Measurements from ENCODE around the gene CLEC1B.
"Not testable (repeated sequence)": the region's sequence is repeated elsewhere in the genome, so short reads cannot be mapped to it uniquely, and the experiment has no call there.

The CLEC1B gene
- total RNA-seq = 0 reads per million in 2 experiments

DNA sequence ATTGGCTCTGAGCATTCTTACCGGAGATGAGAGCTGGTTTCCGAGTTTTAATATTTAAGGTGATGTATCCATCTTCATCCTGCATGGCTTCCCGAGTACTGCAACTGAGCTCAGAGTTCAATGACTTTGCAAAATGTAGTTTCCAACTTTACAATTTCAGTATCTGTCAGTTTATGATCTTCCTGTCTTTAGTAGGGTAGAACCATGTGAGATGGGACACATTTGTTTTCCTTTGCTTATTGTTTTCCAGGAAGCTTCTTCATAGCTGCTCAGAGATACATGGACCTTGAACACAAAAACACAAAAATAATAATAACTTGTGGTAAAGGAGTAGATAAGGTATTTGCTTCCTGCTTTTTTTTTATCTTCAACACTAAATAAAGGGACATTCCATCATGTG is at the start of gene CLEC1B:
Gene CLEC1B (minus strand): TSS at position 106 of the 400 bp plus-strand sequence. CDS start 21 bp downstream, at position 85.
- no peak for DNase-seq (ENCODE audit: low read depth)

DNA sequence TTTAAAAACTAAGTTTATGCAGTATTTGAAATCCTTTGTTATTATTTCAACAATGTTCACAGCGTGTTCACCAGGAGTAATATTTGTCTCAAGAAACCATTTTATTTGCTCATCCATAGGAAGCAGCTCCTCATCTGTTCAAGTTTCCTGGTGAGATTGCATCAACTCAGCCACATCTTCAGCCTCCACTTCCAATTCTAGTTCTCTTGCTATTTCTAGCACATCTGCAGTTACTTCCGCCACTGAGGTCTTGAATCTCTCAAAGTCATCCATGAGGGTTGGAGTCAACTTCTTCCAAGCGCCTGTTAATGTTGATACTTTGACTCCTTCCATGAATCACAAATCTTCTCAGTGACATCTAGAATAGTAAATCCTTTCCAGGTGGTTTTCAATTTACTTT is 49.6 kb upstream of the CLEC1B start:
- no peak for DNase-seq (ENCODE audit: low read depth)

DNA sequence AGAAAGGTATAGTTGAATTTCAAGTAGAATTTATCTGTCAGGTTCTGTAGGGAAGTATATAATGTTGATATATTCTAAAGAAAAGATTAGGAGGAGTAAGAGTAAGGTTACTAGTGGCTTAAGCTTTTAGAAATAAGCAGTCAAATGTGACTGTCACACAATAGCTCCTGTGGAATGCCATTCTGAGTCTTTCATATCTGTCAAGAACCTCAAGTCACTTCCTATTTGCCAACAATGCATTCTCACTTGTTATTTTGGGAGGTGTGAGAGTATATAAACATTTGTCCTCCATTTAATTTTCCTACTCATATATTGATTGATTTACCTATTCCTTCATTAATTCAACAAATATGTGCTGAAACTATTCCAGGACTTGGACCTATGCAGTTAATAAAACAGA is 43.2 kb upstream of the CLEC1B start:
- DNase-seq (ENCODE audit: low read depth) = no peak

DNA sequence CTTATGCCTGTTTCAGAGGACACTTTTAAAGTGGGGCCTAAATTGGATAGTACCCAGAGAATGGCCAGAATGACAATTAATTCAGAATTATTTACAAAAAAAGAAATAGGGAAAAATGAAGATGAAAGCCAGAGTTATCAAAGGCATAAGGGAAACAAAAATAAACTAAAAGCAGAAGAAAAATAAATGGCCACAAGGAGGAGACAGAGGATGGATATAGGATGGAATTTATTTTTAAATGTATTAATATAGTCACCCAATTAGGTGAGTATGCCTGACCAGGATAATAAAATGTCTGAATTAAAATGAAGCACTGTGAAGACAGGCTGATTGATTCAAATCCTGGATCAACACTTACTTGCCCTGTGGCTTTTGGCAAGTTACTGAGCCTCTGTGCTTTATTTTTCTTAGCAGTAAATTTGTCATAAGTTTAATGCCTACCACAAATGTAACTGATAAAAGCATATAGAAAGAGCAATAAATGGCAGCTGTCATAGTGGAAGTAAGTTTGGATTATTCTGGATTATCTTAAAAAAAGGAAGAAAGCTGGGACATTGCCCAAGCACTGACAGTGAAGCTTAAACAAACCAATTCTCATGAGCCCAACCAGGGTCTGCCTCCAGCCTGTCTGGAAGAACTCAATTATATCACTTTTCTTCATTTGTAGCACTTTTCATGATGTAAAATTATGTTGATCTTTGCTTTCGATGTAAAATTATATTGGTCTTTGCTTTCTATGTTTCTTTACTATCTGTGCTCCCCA is 35.0 kb upstream of the CLEC1B start:
- DNase-seq (ENCODE audit: low read depth) = no peak

DNA sequence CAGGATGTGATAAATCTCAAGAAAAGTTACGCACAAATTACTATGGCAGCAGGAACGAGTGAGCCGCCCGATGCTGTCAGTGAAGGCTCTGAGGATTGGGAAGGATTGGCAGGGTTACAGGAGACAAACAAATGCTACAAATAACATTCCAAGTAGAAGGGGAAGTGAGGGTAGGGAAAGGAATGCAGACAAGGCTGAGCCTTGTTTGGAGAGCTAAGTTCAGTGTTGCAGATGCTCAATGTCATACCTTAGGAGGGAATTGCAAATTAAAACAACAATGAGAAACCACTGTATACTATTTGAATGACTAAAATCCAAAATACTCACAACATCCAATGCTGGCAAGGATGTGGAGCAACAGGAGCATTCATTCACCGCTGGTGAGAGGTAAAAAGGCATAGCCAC is 32.9 kb upstream of the CLEC1B start:
- no peak for DNase-seq (ENCODE audit: low read depth)

DNA sequence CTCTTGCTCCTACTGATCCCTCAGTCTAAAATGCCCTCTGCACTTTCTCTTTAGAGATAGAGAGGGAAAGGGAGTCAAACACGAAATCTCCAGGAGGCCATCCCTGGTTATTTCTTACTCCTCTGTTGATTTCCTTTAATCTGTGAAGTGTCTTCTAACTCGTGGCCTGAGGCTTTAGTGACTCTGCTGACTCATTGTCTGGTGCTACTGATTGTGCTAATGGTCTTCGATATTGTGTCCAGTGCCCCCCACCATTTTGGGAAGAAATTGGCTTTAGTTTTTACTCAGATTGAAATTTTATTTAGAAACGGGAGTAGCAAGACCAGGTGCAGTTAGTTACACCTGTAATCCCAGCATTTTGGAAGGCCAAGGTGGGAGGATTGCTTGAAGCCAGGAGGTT is 32.4 kb upstream of the CLEC1B start:
- no peak for DNase-seq (ENCODE audit: low read depth)

DNA sequence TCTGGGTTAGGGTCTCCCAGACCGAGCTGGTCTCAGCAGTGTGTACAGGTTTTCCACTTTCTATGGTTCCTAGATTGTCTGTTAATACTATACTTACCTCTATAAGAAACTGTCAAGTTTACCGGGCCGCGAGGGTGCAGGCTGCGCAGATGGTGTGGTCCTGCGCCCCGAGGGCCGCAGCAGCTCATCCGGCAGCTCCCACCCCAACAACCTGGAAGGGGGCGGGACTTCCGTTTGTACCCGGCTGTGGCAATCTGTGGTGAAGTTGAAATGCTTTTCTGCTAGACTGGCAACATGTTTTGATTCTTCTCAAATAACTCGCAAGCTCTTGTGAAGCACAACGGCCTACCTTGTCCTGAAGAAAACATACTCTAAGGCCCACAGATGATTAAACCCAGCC is 31.5 kb upstream of the CLEC1B start, which contains the start of gene CLEC9A:
Gene CLEC9A (plus strand): TSS at position 237 of the 400 bp plus-strand sequence. CDS start 22,006 bp downstream, outside the sequence.
- DNase-seq (ENCODE audit: low read depth) = no peak

DNA sequence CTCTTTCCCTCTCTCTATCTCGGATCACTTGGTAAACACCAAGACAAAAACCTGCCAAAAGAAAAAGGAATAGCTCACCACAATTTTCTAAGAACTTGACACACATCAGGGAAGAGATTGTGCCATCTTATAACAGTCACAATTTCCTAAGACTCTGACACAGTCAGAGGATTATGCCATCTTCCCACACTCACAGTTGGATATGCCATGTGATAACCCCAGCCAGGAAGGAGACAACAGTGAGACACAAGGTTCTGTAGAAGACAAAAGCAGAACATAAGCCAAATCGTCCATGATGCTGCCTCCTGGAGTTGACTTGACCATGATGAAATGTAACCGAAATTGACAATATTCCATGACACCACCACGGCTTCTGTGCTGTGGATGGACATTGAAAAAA is 28.8 kb upstream of the CLEC1B start:
- DNase-seq (ENCODE audit: low read depth) = no peak

DNA sequence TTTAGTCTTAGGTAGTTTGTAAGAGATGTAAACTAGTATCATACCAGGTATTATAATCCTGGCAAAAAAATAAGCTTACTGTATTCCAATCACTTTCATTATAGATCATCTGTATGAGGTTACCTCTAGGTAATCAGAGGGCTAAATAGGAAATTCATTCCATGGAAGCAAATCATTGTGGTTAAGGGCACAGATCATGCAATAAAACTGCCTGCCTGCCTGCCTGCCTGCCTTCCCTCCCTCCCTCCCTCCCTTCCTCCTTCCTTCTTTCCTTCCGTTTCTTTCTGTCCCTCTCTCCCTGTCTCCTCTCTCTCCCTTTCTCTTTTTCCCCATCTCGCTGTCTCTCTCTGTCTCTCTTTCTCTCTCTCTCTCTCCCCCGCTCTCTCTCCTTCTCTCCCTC is 28.4 kb upstream of the CLEC1B start:
- no peak for DNase-seq (ENCODE audit: low read depth)

DNA sequence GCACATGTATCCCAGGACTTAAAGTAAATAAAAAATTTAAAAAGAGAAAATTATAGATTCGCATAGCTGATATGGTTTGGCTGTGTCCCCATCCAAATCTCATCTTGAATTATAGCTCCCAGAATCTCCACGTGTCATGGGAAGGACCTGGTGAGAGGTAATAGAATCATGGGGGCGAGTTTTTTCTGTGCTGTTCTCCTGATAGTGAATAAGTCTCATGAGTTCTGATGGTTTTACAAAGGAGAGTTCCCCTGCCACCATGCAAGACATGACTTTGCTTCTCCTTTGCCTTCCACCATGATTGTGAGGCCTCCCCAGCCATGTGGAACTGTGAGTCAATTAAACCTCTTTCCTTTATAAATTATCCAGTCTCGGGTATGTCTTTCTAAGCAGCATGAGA is 27.7 kb upstream of the CLEC1B start:
- DNase-seq (ENCODE audit: low read depth) = not testable (repeated sequence)

DNA sequence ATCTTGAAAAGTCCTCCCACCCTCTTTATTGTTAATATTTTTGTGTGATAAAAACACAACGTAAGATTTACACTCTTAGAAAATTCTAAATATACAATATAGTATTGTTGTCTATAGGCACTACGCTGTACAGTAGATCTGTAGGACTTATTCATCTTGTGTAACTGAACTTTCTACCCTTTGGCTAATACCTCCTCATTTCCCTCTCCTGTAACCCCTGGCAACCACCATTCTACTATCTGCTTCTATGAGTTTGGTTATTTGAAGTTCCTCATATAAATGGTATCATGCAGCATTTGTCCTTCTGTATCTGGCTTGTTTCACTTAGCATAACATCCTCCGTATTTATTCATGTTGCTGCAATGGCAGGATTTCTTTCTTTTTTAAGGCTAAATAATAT is 26.3 kb upstream of the CLEC1B start:
- no peak for DNase-seq (ENCODE audit: low read depth)

DNA sequence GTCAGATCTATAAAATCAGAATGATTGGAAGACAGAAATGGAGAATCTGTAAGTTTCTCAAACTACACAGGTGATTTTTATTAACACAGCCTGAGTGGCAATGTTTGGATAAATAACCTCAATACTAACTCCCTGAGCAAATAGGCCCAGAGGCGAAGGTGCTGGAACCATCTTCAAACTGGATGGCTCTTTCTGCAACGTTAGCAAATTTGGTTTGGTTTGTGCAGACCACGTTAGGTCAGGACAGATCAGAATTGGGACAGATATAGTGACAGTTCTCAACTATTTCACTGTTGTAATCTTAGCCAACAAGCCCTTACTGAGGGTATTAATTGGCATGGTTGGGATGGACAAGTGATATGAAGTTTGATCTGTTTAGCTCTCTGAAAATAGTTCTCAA is 22.4 kb upstream of the CLEC1B start:
- DNase-seq (ENCODE audit: low read depth) = no peak

DNA sequence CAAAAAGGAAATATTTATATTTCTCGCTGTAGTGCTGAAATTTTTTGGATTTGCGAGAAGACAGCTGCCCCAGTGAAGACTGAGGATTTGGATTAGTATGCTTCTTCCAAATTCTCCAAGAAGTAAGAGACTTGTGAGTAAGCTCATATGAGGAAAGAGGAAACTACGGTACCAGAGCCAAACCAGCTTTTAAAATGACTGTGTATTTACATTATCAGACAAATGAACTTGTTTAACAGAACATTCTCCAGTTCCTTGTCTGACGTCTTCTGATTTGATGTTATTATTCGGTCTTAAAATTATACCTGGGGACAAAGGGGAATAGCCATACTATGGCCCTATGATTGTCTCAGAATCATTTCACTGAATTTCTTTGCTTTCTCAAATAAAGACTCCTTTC is 19.5 kb upstream of the CLEC1B start:
- DNase-seq (ENCODE audit: low read depth) = no peak

DNA sequence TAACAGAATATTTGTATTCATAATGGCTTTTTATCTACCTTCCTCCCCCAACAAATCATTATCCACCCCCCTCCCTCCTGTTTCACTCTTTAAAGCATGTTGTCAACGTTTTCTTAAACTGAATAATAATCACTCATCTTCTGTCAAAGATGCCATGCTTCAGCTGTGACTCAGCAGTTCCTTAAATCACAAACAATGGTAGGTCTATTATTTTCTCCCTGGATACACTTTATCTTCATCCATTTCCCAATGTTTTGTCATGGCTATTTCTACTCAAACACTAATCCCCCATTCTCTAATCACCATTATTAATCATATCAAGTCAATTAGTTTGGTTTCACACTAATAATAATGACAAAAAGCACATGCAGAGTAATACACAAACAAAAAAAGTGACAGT is 18.0 kb upstream of the CLEC1B start:
- no peak for DNase-seq (ENCODE audit: low read depth)

DNA sequence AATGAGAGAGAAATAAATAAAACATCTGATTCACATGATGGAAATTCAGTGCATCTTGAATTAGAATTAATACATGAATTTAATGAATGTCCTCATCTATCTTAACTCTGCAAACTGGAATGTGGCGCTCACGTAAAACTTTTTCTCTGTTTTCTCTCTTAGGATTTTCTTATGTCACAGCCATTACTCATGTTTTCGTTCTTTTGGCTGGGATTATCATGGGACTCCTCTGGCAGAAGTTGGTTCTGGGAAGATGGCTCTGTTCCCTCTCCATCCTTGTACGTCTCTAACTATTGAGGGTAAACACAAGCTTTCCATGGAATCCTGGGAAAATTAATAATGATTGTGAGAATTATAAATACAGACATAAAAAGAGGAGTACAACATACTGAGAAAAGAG is 16.5 kb upstream of the CLEC1B start:
- DNase-seq (ENCODE audit: low read depth) = no peak

DNA sequence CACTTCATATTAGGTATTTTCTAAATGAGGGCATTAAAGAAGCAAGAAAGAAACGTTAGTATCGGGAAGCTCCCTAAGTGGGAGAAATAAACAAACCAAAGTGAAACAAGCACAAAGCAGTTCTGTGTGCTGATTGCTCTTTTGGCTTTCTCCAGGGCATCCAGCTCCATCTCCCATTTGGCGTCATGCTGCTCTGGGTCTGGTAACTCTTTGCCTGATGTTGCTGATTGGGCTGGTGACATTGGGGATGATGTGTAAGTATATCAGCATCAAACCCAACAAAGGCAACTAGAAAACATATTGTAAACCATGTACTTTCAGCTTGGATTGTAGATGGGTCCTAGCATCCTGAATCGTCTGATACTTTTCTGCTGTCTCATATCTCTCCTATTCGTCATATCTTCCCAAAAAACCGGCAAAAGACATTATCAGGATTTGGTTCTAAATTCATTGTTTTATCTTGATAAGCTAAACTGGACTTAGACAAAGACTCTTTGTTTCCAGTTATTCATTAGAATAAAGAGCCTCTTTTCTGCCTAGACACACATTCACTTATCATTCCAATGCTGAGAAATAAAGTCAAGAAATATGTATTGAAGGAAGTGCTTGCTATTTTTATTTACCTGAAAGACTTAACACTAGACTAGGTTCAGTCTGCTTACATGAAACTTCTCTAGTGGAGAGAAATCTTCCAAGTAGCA is 13.9 kb upstream of the CLEC1B start:
- DNase-seq (ENCODE audit: low read depth) = no peak

DNA sequence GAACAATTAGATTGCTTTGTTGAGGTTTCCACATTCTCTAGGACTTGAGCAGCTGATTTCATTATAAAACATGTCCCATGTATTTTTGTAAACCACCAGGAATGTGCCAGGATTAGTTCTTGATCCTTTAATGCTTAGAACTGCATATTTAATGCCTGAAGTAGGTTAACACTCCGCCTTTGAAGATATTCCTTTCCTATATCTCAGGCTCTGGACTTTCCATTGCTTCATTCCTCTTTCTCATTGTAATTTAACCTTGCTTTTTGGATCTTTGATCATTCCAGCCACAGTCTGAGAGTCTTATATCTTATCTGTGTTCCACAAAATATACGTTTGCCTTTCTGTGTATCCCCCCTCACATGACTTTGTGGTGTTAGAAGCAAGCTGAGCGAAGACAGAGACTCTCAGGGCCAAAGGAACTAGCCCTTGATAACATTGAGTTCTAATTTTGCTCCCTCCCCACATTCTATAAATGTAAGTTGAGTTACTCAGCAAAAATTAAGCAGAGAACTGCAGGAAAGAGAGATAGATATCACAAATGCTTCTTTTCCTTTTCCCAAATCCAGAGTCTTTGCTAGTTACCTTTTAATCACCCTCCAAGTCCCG is 2.4 kb upstream of the CLEC1B start:
- DNase-seq (ENCODE audit: low read depth) = no peak

DNA sequence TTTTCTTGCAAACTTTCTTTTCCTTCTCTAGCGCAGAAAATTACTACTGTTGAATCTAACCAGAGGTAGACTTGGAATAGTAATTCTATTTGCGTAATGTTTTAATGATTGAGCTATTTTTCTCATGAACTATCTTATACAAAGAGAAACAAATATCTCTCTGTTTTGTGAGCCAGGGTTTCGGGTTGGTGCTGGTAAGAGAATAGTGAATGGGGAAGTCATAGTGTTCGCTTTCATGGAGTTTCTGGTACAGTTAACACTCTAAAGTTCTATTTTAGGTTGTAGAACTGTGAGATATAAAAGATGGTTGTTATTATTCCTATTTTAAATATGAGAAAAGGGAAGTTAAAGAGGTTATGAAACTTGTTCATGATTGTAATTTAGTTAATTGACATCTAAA is 6.6 kb downstream of the CLEC1B start:
- no peak for DNase-seq (ENCODE audit: low read depth)

DNA sequence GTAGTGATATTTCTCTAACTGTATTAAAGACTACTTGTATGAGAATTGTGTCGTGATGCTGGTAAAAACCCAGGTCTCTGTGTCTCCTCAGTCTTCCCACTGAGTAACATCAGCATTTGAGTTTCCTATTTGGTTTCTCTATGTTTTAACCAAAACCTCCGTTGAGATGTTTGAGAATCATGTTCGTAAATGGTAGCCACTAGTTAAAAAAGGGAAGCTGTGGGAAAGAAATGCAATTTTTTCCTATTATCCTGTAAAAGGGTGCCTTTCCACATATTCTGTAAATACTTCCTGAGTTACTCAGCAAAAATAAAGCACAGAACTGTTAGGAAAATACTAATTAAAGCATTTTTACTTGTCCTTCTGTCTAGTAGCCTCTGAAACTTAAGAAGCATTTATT is 7.0 kb downstream of the CLEC1B start:
- no peak for DNase-seq (ENCODE audit: low read depth)

DNA sequence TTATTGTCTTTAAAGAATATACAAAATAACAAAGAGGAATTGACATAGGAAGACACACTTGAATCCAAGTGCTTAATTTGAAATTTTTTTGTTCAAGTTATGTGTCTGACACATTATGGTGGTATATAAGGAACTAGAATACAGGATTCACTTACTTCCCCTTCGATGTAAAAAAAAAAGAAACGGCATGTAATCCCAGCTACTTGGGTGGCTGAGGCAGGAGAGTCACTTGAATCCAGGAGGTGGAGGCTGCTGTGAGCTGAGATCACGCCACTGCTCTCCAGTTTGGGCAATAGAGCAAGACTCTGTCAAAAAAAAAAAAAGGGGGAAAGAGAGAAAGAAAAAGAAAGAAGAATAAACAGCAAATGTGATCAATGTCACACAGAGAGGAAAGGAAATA is 18.8 kb downstream of the CLEC1B start:
- no peak for DNase-seq (ENCODE audit: low read depth)

DNA sequence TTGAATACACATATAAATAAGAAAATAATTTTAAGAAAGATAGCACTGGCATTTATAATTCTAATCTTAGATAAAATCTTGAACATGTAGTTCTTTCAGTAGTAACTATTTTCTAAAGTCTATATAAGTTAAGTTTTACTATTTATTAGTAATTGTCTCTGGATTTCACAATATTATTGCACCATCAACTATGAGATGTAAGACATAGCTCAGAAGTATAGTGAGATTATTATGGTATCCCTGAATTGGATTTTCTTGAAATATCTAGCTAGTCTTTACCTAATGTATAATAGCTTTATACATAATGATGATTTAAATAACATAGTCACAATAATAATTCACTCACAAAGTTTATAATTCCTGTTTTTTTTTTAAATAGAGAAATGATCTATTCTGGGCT is 21.0 kb downstream of the CLEC1B start:
- DNase-seq (ENCODE audit: low read depth) = no peak

DNA sequence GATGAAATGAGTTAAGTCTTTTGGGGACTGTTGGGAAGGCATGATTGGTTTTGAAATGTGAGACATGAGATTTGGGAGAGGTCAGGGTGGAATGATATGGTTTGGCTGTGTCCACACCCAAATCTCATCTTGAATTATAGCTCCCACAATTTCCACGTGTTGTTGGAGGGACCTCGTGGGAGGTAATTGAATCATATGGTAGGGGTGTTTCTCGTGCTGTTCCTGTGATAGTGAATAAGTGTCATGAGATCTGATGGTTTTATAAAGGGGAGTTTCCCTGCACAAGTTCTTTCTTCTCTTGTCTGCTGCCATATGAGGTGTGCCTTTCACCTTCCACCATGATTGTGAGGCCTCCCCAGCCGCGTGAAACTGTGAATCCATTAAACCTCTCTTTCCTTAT is 22.3 kb downstream of the CLEC1B start:
- DNase-seq (ENCODE audit: low read depth) = not testable (repeated sequence)

DNA sequence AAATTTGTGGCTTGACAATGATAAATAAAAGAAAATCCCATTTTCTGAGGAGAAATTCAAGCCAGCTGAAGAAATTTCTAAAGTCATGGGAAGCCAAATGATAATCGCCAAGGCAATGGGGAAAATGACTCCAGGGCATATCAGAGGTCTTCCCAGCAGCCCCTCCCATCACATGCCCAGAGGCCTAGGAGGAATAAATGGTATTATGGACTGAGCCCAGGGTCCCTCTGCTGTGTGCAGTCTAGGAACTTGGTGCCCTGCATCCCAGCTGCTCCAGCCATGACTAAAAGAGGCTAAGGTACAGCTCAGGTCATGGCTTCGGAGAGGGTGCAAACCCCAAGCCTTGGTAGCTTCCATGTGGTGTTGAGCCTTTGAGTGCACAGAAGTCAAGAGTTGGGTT is 23.3 kb downstream of the CLEC1B start:
- no peak for DNase-seq (ENCODE audit: low read depth)

Data from T follicular helper cell (primary cell).